Tibial artery (tissue), 4 donors: ENCODE measurements around the gene KIF6.

Source experiments
- DNase-seq, 2 donors: peaks; one replicate each; pipeline ENCODE4 v3.0.0-alpha.2; 2019
- H3K27ac ChIP-seq, 2 donors: fragments of 200-600 bp; sonication (generic) in 1 of 2; 1 replicate in 1 of 2; 2 replicates in 1 of 2; pipeline ENCODE4 v1.5.1; 2018 to 2019; ENCODE audit warnings: mild to moderate bottlenecking in 1 of 2
- H3K27me3 ChIP-seq, 2 donors: fragments of 200-600 bp; sonication (generic) in 1 of 2; one replicate each; pipeline versions ENCODE4 v1.5.1 to v1.6.0; 2016 to 2019
- H3K36me3 ChIP-seq, 3 donors: fragments of 200-600 bp; sonication (generic) in 2 of 3; one replicate each; pipeline ENCODE4 v1.5.1; 2016 to 2019; ENCODE audit warnings: mild to moderate bottlenecking in 2 of 3
- H3K4me1 ChIP-seq, 4 donors: fragments of 200-600 bp; sonication (generic) in 2 of 4; 1 replicate in 3 of 4; 2 replicates in 1 of 4; pipeline ENCODE4 v1.5.1; 2016 to 2019
- H3K4me3 ChIP-seq, 2 donors: fragments of 200-600 bp; sonication (generic) in 1 of 2; 1 replicate in 1 of 2; 2 replicates in 1 of 2; pipeline ENCODE4 v1.5.1; 2018 to 2019; ENCODE audit warnings: mild to moderate bottlenecking in 2 of 2
- H3K9me3 ChIP-seq, 3 donors: fragments of 200-600 bp; sonication (generic) in 1 of 3; one replicate each; pipeline ENCODE4 v1.5.1; 2016 to 2019
- CTCF ChIP-seq, 2 experiments: fragments of 200-600 bp in 1 of 2; fragments of 450-650 bp in 1 of 2; IDR thresholded peaks; one replicate each; pipeline ENCODE4 v1.5.1; 2017 to 2019; ENCODE audit warnings: antibody characterized with exemption in 2 of 2, mild to moderate bottlenecking in 1 of 2, moderate library complexity in 1 of 2
- intact Hi-C: fragments of 100-400 bp; cut with DNase I; formaldehyde crosslinking; loops from one replicate; pipeline ENCODE4 v1.15.0; 2023; ENCODE audit warnings: low total_unique reads

KIF6 gene

GRCh38 chr6:39425346-39426072 lies 299.7 kb downstream of the KIF6 start:
- Histone ChIP-seq H3K36me3 (no peaks in the 10 kb centered on the region), H3K27ac (no peak overlapping the region), H3K4me1 (peaks cover 0 to 22% (median 14%) of the 10 kb centered on the region in 4 donors), H3K4me3 (no peak overlapping the region), H3K27me3 (no peaks in the 10 kb centered on the region), H3K9me3 (no peaks in the 10 kb centered on the region)
- intact Hi-C loops, result no loop called here
- no peak for TF ChIP-seq CTCF (IDR thresholded peaks at IDR 0.05)
- no peak for DNase-seq

- Histone ChIP-seq H3K27ac (no peak overlapping the region), H3K4me1 (peaks cover 0 to 29% (median 14%) of the 10 kb centered on the region in 4 donors), H3K27me3 (no peaks in the 10 kb centered on the region), H3K9me3 (no peaks in the 10 kb centered on the region), H3K36me3 (no peaks in the 10 kb centered on the region), H3K4me3 (no peak overlapping the region)
- intact Hi-C loops, result no loop called here
- no peak for DNase-seq
- TF ChIP-seq CTCF (IDR thresholded peaks at IDR 0.05), result no peak
Observed at GRCh38 chr6:39424831-39425230, 300.4 kb downstream of the KIF6 start.

- Histone ChIP-seq H3K27ac (peak overlapping the region; percentile 69 to 77), H3K9me3 (no peaks in the 10 kb centered on the region), H3K4me1 (peaks cover 0 to 34% (median 15%) of the 10 kb centered on the region in 4 donors), H3K27me3 (no peaks in the 10 kb centered on the region), H3K4me3 (no peak overlapping the region), H3K36me3 (no peaks in the 10 kb centered on the region)
- intact Hi-C loops, result no loop called here
- no peak for TF ChIP-seq CTCF (IDR thresholded peaks at IDR 0.05)
- DNase-seq, result peak; percentile 77 to 88
Observed at GRCh38 chr6:39422238-39422637, 303.0 kb downstream of the KIF6 start.

GRCh38 chr6:39421383-39422225 lies 303.6 kb downstream of the KIF6 start:
- Histone ChIP-seq H3K36me3 (no peaks in the 10 kb centered on the region), H3K4me3 (no peak overlapping the region), H3K27ac (peak overlapping the region; percentile 69 to 77), H3K4me1 (peaks cover 0 to 40% (median 17%) of the 10 kb centered on the region in 4 donors), H3K9me3 (no peaks in the 10 kb centered on the region), H3K27me3 (no peaks in the 10 kb centered on the region)
- intact Hi-C loops, result no loop called here
- no peak for DNase-seq
- TF ChIP-seq CTCF (IDR thresholded peaks at IDR 0.05), result no peak

- Histone ChIP-seq H3K27ac (peak overlapping the region; percentile 69 to 77), H3K4me3 (no peak overlapping the region), H3K27me3 (no peaks in the 10 kb centered on the region), H3K9me3 (no peaks in the 10 kb centered on the region), H3K4me1 (peaks cover 0 to 43% (median 17%) of the 10 kb centered on the region in 4 donors), H3K36me3 (no peaks in the 10 kb centered on the region)
- DNase-seq, result peak; percentile 37 to 80
- intact Hi-C loops, result no loop called here
- no peak for TF ChIP-seq CTCF (IDR thresholded peaks at IDR 0.05)
Observed at GRCh38 chr6:39420300-39421265, 304.6 kb downstream of the KIF6 start.
